Neutrophil (primary cell): ENCODE measurements around the gene FAM186B.

Experiments
- H3K27ac ChIP-seq: fragments of 200-600 bp; sonication (generic); 2 replicates; pipeline ENCODE4 v1.5.1; 2016; ENCODE audit warnings: mild to moderate bottlenecking, moderate library complexity
- H3K27me3 ChIP-seq: fragments of 200-600 bp; sonication (generic); 2 replicates; pipeline ENCODE4 v1.6.0; 2016; ENCODE audit warnings: mild to moderate bottlenecking
- H3K36me3 ChIP-seq: fragments of 200-600 bp; sonication (generic); 2 replicates; pipeline ENCODE4 v1.5.1; 2017
- H3K4me1 ChIP-seq, 2 experiments: fragments of 200-600 bp in 1 of 2; sonication (generic) in 1 of 2; 1 replicate in 1 of 2; 2 replicates in 1 of 2; pipeline versions ENCODE4 v1.5.1 to v1.6.1; 2013 to 2016; ENCODE audit warnings: low read depth in 1 of 2, low read length in 1 of 2, mild to moderate bottlenecking in 1 of 2, moderate library complexity in 1 of 2; ENCODE audit not compliant: control insufficient read depth in 1 of 2, insufficient read depth in 1 of 2
- H3K4me3 ChIP-seq, 2 experiments: fragments of 200-600 bp in 1 of 2; sonication (generic) in 1 of 2; 1 replicate in 1 of 2; 2 replicates in 1 of 2; pipeline ENCODE4 v1.5.1; 2013 to 2016; ENCODE audit warnings: low read depth in 1 of 2, low read length in 1 of 2, mild to moderate bottlenecking in 1 of 2, moderate library complexity in 1 of 2
- H3K9me3 ChIP-seq: fragments of 200-600 bp; sonication (generic); 2 replicates; pipeline ENCODE4 v1.5.1; 2016
- CTCF ChIP-seq: fragments of 200-600 bp; sonication (generic); IDR thresholded peaks from 2 replicates; pipeline ENCODE4 v1.5.1; 2016; ENCODE audit warnings: antibody characterized with exemption

Gene FAM186B

GRCh38 chr12:49541911-49542505 is 63.4 kb downstream of the FAM186B start:
- Histone ChIP-seq H3K36me3 (no peaks in the 10 kb centered on the region), H3K4me1 (peaks cover 10 to 17% of the 10 kb centered on the region in 2 experiments), H3K9me3 (no peaks in the 10 kb centered on the region), H3K27me3 (peaks cover 98% of the 10 kb centered on the region), H3K4me3 (no peak overlapping the region), H3K27ac (no peak overlapping the region)
- TF ChIP-seq CTCF: no peak

GRCh38 chr12:49541140-49541861 is 64.1 kb downstream of the FAM186B start:
- Histone ChIP-seq H3K4me3 (no peak overlapping the region), H3K36me3 (no peaks in the 10 kb centered on the region), H3K4me1 (peaks cover 17 to 25% of the 10 kb centered on the region in 2 experiments), H3K27me3 (peaks cover 98% of the 10 kb centered on the region), H3K27ac (no peak overlapping the region), H3K9me3 (no peaks in the 10 kb centered on the region)
- no peak for TF ChIP-seq CTCF

GRCh38 chr12:49540229-49541139 is 65.0 kb downstream of the FAM186B start:
- TF ChIP-seq CTCF: no peak
- Histone ChIP-seq H3K4me3 (no peak overlapping the region), H3K9me3 (no peaks in the 10 kb centered on the region), H3K27ac (no peak overlapping the region), H3K27me3 (peaks cover 98% of the 10 kb centered on the region), H3K36me3 (no peaks in the 10 kb centered on the region), H3K4me1 (peaks cover 25 to 33% of the 10 kb centered on the region in 2 experiments)

- peaks cover 25 to 41% of the 10 kb centered on the region in 2 experiments for H3K4me1 ChIP-seq
- H3K9me3 ChIP-seq: no peaks in the 10 kb centered on the region
- no peaks in the 10 kb centered on the region for H3K36me3 ChIP-seq
- H3K27ac ChIP-seq: no peak overlapping the region
- peak overlapping the region; percentile 35 to 51 for H3K4me3 ChIP-seq
- peaks cover 98% of the 10 kb centered on the region for H3K27me3 ChIP-seq
- TF ChIP-seq CTCF: no peak
Observed at GRCh38 chr12:49539406-49540228, 65.8 kb downstream of the FAM186B start.
